GM15510 (cell line): ENCODE measurements around the gene MCRIP1.

Experiments used
- POLR2A ChIP-seq: IDR thresholded peaks from 3 replicates; pipeline ENCODE4 v1.6.1; 2011; ENCODE audit warnings: borderline replicate concordance; ENCODE audit not compliant: insufficient read length; ENCODE audit errors: extremely low read depth

MCRIP1 gene

GRCh38 chr17:81866440-81867169 is 33.5 kb upstream of the MCRIP1 start:
- peak; percentile 55 for TF ChIP-seq POLR2A

- TF ChIP-seq POLR2A, result no peak
Observed at GRCh38 chr17:81865733-81866439, 32.8 kb upstream of the MCRIP1 start.

GRCh38 chr17:81865358-81865732 is 32.3 kb upstream of the MCRIP1 start:
- TF ChIP-seq POLR2A, result no peak

- no peak for TF ChIP-seq POLR2A
Observed at GRCh38 chr17:81863833-81864768, 31.0 kb upstream of the MCRIP1 start.

GRCh38 chr17:81863123-81863675 is 30.1 kb upstream of the MCRIP1 start:
- TF ChIP-seq POLR2A, result no peak

GRCh38 chr17:81860756-81861568 is 27.9 kb upstream of the MCRIP1 start:
- TF ChIP-seq POLR2A, result peak; percentile 94

- peak; percentile 97 for TF ChIP-seq POLR2A
Observed at GRCh38 chr17:81859906-81860755, 27.0 kb upstream of the MCRIP1 start, which contains the start of gene P4HB. P4HB (minus strand) TSS chr17:81860535; CDS start chr17:81860471, 64 bp downstream.

GRCh38 chr17:81858967-81859905 is 26.1 kb upstream of the MCRIP1 start:
- TF ChIP-seq POLR2A, result no peak

GRCh38 chr17:81858170-81858966 is 25.3 kb upstream of the MCRIP1 start:
- TF ChIP-seq POLR2A, result no peak

GRCh38 chr17:81854974-81855774 is 22.1 kb upstream of the MCRIP1 start:
- no peak for TF ChIP-seq POLR2A
